CMK (cell line): ENCODE data around the gene EPB41.
"Not testable (repeated sequence)": the region's sequence is repeated elsewhere in the genome, so short reads cannot be mapped to it uniquely, and the experiment has no call there.

Source experiments
- DNase-seq: peaks from one replicate; pipeline ENCODE4 v3.0.0-alpha.2; 2010; ENCODE audit warnings: low read depth

EPB41 gene

GRCh38 chr1:28981210-28981609 lies 66.8 kb downstream of the EPB41 start:
- no peak for DNase-seq

- DNase-seq, result no peak
Measured at GRCh38 chr1:28982198-28982597, 67.8 kb downstream of the EPB41 start.

GRCh38 chr1:28983091-28983490 lies 68.7 kb downstream of the EPB41 start:
- no peak for DNase-seq

- DNase-seq, result no peak
Measured at GRCh38 chr1:28983509-28984310, 69.3 kb downstream of the EPB41 start.

GRCh38 chr1:28984311-28984684 lies 69.9 kb downstream of the EPB41 start:
- DNase-seq, result no peak

GRCh38 chr1:28985427-28985826 lies 71.1 kb downstream of the EPB41 start:
- DNase-seq, result no peak

- no peak for DNase-seq
Measured at GRCh38 chr1:28986306-28986910, 72.0 kb downstream of the EPB41 start.

GRCh38 chr1:29002792-29003191 lies 88.4 kb downstream of the EPB41 start:
- no peak for DNase-seq

GRCh38 chr1:29004288-29004687 lies 89.9 kb downstream of the EPB41 start:
- DNase-seq, result no peak

GRCh38 chr1:29004798-29005197 lies 90.4 kb downstream of the EPB41 start:
- DNase-seq, result no peak

- DNase-seq, result no peak
Measured at GRCh38 chr1:29011775-29012174, 97.4 kb downstream of the EPB41 start.

GRCh38 chr1:29017235-29017634 lies 102.9 kb downstream of the EPB41 start:
- DNase-seq, result no peak

- no peak for DNase-seq
Measured at GRCh38 chr1:29017975-29018712, 103.8 kb downstream of the EPB41 start.

- no peak for DNase-seq
Measured at GRCh38 chr1:29022620-29023019, 108.3 kb downstream of the EPB41 start.

GRCh38 chr1:29029667-29030066 lies 115.3 kb downstream of the EPB41 start:
- DNase-seq, result no peak

GRCh38 chr1:29032841-29033240 lies 118.5 kb downstream of the EPB41 start:
- peak; percentile 46 for DNase-seq

- peak; percentile 11 for DNase-seq
Measured at GRCh38 chr1:29033829-29034466, 119.6 kb downstream of the EPB41 start.

- no peak for DNase-seq
Measured at GRCh38 chr1:29043274-29043965, 129.1 kb downstream of the EPB41 start.

GRCh38 chr1:29044010-29044409 lies 129.6 kb downstream of the EPB41 start:
- DNase-seq, result no peak

- DNase-seq, result not testable (repeated sequence)
Measured at GRCh38 chr1:29045663-29046062, 131.3 kb downstream of the EPB41 start.

- no peak for DNase-seq
Measured at GRCh38 chr1:29047142-29047541, 132.8 kb downstream of the EPB41 start.

- no peak for DNase-seq
Measured at GRCh38 chr1:29050166-29050565, 135.8 kb downstream of the EPB41 start.
